Measurements from ENCODE around the gene AGBL5. TPM values are rescaled to one million over a fixed set of nuclear protein-coding genes. Genes with fewer than 3 reads are reported as not detected.
A peak's percentile ranks its signal among the peaks of the same experiment; 100 is the strongest.

The AGBL5 gene
- total and polyA plus RNA-seq, 9 of the 15 experiments (the other 6 are each of a cell fraction or from before 2014, with no cell fraction given): 3.3 to 52.7 (median 26.2) TPM

DNA sequence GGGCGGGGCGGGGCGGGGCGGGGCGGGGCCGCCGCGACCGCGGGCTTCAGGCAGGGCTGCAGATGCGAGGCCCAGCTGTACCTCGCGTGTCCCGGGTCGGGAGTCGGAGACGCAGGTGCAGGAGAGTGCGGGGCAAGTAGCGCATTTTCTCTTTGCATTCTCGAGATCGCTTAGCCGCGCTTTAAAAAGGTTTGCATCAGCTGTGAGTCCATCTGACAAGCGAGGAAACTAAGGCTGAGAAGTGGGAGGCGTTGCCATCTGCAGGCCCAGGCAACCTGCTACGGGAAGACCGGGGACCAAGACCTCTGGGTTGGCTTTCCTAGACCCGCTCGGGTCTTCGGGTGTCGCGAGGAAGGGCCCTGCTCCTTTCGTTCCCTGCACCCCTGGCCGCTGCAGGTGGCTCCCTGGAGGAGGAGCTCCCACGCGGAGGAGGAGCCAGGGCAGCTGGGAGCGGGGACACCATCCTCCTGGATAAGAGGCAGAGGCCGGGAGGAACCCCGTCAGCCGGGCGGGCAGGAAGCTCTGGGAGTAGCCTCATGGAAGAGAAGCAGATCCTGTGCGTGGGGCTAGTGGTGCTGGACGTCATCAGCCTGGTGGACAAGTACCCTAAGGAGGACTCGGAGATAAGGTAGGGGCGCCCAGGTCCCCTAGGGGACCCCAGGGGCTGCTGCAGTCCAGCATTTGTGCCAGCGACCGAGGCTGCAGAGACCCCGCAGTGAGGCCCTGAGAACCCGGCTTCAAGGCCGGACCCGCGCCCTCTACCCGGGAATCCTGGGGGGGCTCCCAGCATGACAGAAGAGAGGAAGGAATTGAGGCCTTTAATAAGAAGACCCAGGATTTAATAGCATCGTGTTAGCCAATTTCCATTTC, 35.5 kb downstream of the AGBL5 start, which contains the start of gene KHK:
Gene KHK (plus strand): TSS at position 49 of the 870 bp plus-strand sequence. CDS start 488 bp downstream, at position 537.
- TSS peak; percentile 51 for BruUV-seq (replicated peaks)
- FAIRE-seq: peak; percentile 71
- peak in 1 of 2 experiments; percentile 37; a peak in 1 of 4 replicates for TF ChIP-seq NRF1 (conservative IDR thresholded peaks at IDR 0.05 in 1 of 2, IDR thresholded peaks at IDR 0.05 in 1 of 2)
- TF ChIP-seq HDAC1 (IDR thresholded peaks at IDR 0.05): peak in 1 of 2 experiments; percentile 50; a peak in 2 of 4 replicates
- TF ChIP-seq ZNF282 (CRISPR knock-in tag; IDR thresholded peaks at IDR 0.05): 0 out of 2 replicates have a peak, but pooled peaks have one; percentile 65
- TF ChIP-seq, protein P1, sequence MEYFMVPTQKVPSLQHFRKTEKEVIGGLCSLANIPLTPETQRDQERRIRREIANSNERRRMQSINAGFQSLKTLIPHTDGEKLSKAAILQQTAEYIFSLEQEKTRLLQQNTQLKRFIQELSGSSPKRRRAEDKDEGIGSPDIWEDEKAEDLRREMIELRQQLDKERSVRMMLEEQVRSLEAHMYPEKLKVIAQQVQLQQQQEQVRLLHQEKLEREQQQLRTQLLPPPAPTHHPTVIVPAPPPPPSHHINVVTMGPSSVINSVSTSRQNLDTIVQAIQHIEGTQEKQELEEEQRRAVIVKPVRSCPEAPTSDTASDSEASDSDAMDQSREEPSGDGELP (CRISPR knock-in tag; IDR thresholded peaks at IDR 0.05; ENCODE audit: borderline replicate concordance): peak; percentile 94
- 0 out of 2 replicates have a peak, but pooled peaks have one; percentile 8 for TF ChIP-seq CBFA2T3 (IDR thresholded peaks at IDR 0.05)
- TF ChIP-seq, protein P2, sequence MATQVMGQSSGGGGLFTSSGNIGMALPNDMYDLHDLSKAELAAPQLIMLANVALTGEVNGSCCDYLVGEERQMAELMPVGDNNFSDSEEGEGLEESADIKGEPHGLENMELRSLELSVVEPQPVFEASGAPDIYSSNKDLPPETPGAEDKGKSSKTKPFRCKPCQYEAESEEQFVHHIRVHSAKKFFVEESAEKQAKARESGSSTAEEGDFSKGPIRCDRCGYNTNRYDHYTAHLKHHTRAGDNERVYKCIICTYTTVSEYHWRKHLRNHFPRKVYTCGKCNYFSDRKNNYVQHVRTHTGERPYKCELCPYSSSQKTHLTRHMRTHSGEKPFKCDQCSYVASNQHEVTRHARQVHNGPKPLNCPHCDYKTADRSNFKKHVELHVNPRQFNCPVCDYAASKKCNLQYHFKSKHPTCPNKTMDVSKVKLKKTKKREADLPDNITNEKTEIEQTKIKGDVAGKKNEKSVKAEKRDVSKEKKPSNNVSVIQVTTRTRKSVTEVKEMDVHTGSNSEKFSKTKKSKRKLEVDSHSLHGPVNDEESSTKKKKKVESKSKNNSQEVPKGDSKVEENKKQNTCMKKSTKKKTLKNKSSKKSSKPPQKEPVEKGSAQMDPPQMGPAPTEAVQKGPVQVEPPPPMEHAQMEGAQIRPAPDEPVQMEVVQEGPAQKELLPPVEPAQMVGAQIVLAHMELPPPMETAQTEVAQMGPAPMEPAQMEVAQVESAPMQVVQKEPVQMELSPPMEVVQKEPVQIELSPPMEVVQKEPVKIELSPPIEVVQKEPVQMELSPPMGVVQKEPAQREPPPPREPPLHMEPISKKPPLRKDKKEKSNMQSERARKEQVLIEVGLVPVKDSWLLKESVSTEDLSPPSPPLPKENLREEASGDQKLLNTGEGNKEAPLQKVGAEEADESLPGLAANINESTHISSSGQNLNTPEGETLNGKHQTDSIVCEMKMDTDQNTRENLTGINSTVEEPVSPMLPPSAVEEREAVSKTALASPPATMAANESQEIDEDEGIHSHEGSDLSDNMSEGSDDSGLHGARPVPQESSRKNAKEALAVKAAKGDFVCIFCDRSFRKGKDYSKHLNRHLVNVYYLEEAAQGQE (IDR thresholded peaks at IDR 0.05; ENCODE audit: borderline replicate concordance): 0 out of 2 replicates have a peak, but pooled peaks have one; percentile 3
- TF ChIP-seq, protein P2 (CRISPR knock-in tag; IDR thresholded peaks at IDR 0.05; ENCODE audit: low read depth): no peak
- TF ChIP-seq NFIX (CRISPR knock-in tag; IDR thresholded peaks at IDR 0.05; ENCODE audit: low read depth): no peak

More for the DNA sequence above, 35.5 kb downstream of the AGBL5 start, which contains the start of gene KHK:
- POLR2A ChIA-PET: interaction anchor here (0.5 to 2.1 kb wide), 10 partner anchors 10 to 293 kb away, joined by 3 to 5 read pairs (median 3); no protein-coding TSS in a partner anchor
- Histone ChIP-seq H3K9me1 (ENCODE audit: control insufficient read depth, insufficient read depth, low read length) (no peaks in the 10 kb centered on the region), H3K4me2 (ENCODE audit: insufficient read depth, low read length) (peak within 1 kb of the TSS; percentile 89), H3K27me3 (ENCODE audit: control insufficient read depth in 2 of 2, insufficient read depth in 2 of 2, low read length in 2 of 2) (no peaks in the 10 kb centered on the region), H3K36me3 (ENCODE audit: control insufficient read depth, insufficient read depth, low read length) (no peaks in the 10 kb centered on the region), H2AFZ (ENCODE audit: low read depth, low read length) (peak within 1 kb of the TSS; percentile 93), H3K4me1 (replicated peaks in 1 of 2; ENCODE audit: control insufficient read depth in 2 of 2, insufficient read depth in 2 of 2, low read length in 2 of 2) (peaks cover 48 to 66% of the 10 kb centered on the region in 2 experiments), H3K9ac (ENCODE audit: insufficient read depth in 1 of 2, low read depth in 2 of 2, low read length in 2 of 2) (peak within 1 kb of the TSS; percentile 81 to 95), H3K4me3 (peak within 1 kb of the TSS; percentile 57), H4K20me1 (replicated peaks; ENCODE audit: control insufficient read depth, insufficient read depth, low read length) (no peaks in the 10 kb centered on the region), H3K9me3 (replicated peaks; ENCODE audit: control insufficient read depth, insufficient read depth, low read depth, low read length) (no peaks in the 10 kb centered on the region), H3K27ac (ENCODE audit: extremely low read depth, low read depth, low read length) (peak within 1 kb of the TSS; percentile 85), H3K79me2 (ENCODE audit: control insufficient read depth, insufficient read depth, low read length) (peaks cover 10% of the 10 kb centered on the region; the same call in 1 of the 3 replicates)
- intact Hi-C loops (cut with micrococcal nuclease): loop anchor here (1.0 kb wide), 1 partner anchor 67 kb away; no protein-coding TSS in a partner anchor
- WGBS (ENCODE audit: insufficient coverage, low coverage, missing lambda C conversion rate): 19% methylated on average over 36 of the region's 54 CpGs
- in situ Hi-C loops (cut with MboI): loop anchor here (5.0 kb wide), 1 partner anchor 125 kb away; no protein-coding TSS in a partner anchor
- CTCF ChIA-PET (ENCODE audit: low intra/inter-chr PET ratio): interaction anchor here (0.8 to 2.5 kb wide), 6 partner anchors 35 to 217 kb away, joined by 3 to 22 read pairs (median 4); no protein-coding TSS in a partner anchor
- DNase-seq (ENCODE audit: extremely low read depth in 1 of 4, low spot score in 3 of 4) (peak; percentile 42 to 76 (median 60)), ATAC-seq (peak; percentile 4; the same call in 2 of the 3 replicates)
